ENCODE results near the gene CCDC171.

CCDC171 gene

GRCh38 chr9:15975101-15975778, 422.4 kb downstream of the CCDC171 start:
- DNase-seq (ENCODE audit: low read depth in 1 of 2, low spot score in 1 of 2) = no peak

DNA sequence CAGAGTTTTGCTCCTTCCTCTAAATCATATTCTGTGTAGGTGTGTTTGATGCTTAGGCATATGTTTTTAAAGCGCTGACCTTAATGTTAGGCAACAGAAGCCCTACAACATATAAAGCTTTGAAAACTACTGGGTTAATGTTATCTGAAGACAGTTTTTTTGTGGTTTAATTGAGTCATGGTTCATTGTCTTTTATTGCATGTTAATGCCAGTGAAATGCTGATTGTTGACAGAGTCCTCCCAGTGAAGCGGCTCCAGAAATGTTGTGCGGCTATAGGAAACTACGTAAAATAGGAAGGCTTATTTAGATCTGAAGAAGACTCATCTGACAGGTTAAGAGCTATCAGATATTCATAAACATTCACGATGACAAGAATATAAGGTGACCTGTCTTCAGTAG, 424.6 kb downstream of the CCDC171 start:
- no peak for DNase-seq (ENCODE audit: low read depth in 1 of 2, low spot score in 1 of 2)

DNA sequence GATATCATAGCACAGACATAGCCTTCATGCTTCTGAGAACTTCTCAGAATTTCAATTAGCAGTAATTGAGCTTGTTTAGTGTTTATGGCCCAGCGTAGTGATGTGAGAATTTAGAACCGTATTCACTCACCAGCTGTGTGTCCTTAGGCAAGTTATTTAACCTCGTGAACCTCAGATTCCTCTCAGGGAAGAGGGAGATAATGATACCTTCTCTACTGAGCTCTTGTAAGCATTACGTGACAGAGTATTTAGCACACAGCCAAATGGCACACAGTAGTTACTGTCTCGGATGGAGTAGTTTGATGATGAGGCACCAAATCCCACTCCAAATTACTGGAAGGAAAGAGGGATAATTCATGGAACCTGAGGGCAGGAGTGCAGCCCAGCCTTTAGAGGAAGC, 429.3 kb downstream of the CCDC171 start:
- no peak for DNase-seq (ENCODE audit: low read depth in 1 of 2, low spot score in 1 of 2)

DNA sequence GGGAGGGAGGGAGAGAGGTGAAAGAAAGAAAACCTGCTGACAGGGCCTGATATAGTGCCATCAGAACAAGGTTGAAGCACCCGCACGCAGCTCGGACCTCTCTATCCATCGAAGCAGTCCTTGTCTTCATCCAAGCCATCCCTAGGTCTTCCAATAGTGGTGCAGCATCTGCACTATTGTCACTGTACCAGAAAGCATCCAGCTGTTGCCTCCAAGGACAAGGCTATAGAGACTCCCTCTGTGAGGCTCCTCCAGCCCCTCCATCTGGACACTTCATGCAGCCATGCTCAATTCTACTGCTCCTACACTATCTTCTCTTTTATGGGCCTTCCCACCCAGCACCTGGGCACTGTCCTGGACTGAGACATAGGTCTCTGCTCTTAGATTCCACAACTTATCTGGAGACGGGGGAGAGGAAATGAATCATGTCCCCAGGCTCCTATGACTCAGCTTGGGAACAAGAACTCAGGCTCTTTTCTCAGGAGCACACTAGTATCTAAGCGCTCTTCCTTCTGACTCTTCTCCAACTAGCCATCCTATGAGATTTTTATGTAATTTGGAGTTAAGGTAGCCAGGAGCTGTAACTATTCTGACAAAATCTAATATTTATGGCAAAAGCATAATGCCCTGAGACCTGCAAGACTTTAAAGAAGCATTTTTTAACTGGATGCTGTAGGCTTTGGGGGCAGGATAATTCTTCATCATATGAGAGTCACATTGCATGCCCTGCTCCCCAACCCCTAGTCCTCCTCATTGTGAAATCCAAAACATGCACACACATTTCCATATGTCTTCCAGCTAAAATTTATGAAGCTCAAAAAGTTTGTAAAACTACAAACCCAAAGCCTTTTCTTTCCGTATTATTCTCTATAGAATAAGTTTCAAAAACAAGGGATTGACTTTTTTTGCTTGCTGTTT, 446.8 kb downstream of the CCDC171 start:
- no peak for DNase-seq (ENCODE audit: low read depth in 1 of 2, low spot score in 1 of 2)

DNA sequence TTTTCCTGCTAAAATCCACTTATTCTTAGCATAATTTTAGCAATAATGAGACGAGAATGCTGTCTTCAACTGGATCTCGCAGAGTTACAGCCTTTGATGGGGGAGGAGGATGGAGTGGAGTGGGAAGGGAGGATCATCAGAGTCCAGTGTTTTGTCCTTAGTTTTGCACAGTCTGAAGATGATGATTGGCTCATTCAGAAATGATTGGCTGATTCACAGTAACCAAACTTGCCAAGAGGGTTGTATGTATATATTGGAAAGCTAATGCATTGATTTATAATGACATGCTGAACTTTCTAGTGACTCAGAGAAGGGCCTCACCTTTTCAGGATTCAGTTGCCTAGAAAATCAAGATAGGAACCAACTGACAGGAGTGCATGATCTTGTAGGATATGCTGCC, 448.0 kb downstream of the CCDC171 start:
- no peak for DNase-seq (ENCODE audit: low read depth in 1 of 2, low spot score in 1 of 2)

DNA sequence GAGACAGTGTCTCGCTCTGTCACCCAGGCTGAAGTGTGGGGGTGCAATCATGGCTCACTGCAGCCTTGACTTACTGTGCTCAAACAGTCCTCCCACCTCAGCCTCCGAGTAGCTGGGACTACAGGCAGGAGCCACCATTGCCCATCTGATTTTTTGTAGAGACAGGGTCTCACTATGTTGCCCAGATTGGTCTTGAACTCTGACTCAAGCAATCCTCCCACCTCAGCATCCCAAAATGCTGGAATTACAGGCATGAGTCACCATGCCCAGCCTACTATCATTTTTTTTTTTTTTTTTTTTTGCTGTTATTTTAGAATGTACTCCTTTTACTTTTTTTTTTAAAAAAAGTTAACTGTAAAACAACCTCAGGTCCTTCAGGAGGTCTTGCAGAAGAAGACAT, 449.0 kb downstream of the CCDC171 start:
- no peak for DNase-seq (ENCODE audit: low read depth in 1 of 2, low spot score in 1 of 2)

- DNase-seq (ENCODE audit: low read depth in 1 of 2, low spot score in 1 of 2) = no peak
These were observed 450.0 kb downstream of the CCDC171 start for GRCh38 chr9:16002816-16003215.

GRCh38 chr9:16003785-16004184, 450.9 kb downstream of the CCDC171 start:
- no peak for DNase-seq (ENCODE audit: low read depth in 1 of 2, low spot score in 1 of 2)

DNA sequence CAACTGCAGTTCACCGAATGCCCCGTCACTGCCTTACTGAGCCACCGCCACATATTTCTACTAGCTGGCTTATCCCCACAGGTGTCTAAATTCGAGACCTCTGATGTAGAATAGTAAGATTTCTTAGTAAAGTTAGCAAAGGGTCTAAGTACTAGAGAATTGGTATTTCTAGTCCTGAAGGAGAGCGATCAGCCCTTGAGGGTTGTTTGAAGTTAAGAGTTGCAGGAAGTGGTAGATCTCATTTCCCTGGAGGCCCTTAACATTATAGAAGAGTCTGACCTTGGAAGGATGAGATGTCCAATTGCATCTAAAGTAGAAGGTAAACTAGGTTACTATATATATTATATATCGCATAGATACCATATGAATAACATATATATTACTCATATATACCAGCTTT, 451.8 kb downstream of the CCDC171 start:
- no peak for DNase-seq (ENCODE audit: low read depth in 1 of 2, low spot score in 1 of 2)

- DNase-seq (ENCODE audit: low read depth in 1 of 2, low spot score in 1 of 2) = no peak
These were observed 457.4 kb downstream of the CCDC171 start for GRCh38 chr9:16010221-16010620.

- DNase-seq (ENCODE audit: low read depth in 1 of 2, low spot score in 1 of 2) = no peak
These were observed 459.8 kb downstream of the CCDC171 start for GRCh38 chr9:16012621-16013020.

DNA sequence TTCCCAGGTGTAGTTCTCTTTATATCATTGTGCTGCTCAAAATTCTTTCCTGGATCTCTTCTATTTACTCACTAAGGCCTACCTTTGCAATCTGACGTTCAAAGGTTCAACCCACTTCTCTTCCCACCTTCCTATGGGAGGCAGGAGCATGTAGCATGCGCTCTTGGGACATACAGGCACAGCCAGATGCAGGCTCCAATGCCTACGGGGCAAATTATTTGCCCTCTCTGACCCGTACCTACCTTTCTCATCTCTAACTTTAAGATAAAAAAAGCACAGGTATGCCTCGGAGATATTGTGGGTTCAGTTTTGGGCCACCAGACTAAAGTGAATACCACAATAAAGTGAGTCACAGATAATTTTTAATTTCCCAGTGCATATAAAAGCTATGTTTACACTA, 460.5 kb downstream of the CCDC171 start:
- no peak for DNase-seq (ENCODE audit: low read depth in 1 of 2, low spot score in 1 of 2)

DNA sequence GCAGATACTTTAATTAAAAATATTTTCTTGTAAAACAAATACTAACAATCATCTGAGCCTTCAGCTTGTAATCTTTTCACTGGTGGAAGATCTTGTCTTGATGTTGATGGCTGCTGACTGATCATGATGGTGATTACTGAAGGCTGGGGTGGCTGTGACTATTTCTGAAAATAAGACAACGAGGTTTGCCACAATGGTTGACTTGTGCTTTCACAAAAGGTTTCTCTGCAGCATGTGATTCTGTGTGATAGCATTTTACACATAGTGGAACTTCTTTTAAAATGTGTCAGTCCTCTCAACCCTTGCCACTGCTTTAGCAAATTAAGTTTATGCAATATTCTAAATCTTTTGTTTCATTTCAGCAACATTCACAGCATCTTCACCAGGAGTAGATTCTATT, 461.0 kb downstream of the CCDC171 start:
- DNase-seq (ENCODE audit: low read depth in 1 of 2, low spot score in 1 of 2) = no peak

DNA sequence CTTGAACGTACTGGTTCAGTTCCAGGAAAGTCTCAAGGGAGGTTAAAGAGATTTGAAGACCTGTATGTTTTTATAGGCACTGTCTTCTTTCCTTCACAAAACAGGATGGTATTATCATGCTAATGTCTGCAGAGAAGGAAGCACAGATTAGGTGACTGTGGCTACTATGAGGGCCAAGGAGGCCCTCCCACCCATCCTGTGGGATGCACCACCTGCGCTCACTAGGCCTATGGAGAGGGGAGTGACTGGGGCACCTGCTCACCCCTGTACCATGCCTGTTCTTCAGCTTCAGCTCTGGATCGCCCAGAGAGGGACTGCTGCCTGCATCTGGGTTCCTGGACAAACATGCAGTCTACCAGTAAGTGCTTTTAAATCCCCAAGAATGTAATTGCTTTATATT, 469.4 kb downstream of the CCDC171 start:
- DNase-seq (ENCODE audit: low read depth in 1 of 2, low spot score in 1 of 2) = no peak

GRCh38 chr9:16023446-16023845, 470.6 kb downstream of the CCDC171 start:
- no peak for DNase-seq (ENCODE audit: low read depth in 1 of 2, low spot score in 1 of 2)

All from stimulated activated CD4-positive, alpha-beta T cell treated with anti-CD3 and anti-CD28 coated beads, Interleukin-15, amount 100 ng/mL, for 1 hour (primary cell).